IPS DF 6.9 (cell line): ENCODE measurements around the gene TPR.
"Not testable (repeated sequence)": the region's sequence is repeated elsewhere in the genome, so short reads cannot be mapped to it uniquely, and the experiment has no call there.

Experiments
- DNase-seq: peaks from one replicate; pipeline ENCODE4 v3.0.0-alpha.2; 2013; ENCODE audit warnings: low read depth, low spot score
- H3K27ac ChIP-seq: one replicate; pipeline ENCODE4 v1.5.1; 2013; ENCODE audit warnings: low read length, control low read depth
- H3K27me3 ChIP-seq: 2 replicates; pipeline ENCODE4 v1.6.1; 2013; ENCODE audit warnings: mild to moderate bottlenecking, low read length; ENCODE audit not compliant: control insufficient read depth, insufficient read depth
- H3K36me3 ChIP-seq: 2 replicates; pipeline ENCODE4 v1.6.1; 2013; ENCODE audit warnings: low read length; ENCODE audit not compliant: control insufficient read depth, insufficient read depth
- H3K4me1 ChIP-seq: 2 replicates; pipeline ENCODE4 v1.6.1; 2013; ENCODE audit warnings: low read length; ENCODE audit not compliant: control insufficient read depth, insufficient read depth
- H3K4me3 ChIP-seq: 2 replicates; pipeline ENCODE4 v1.5.1; 2013; ENCODE audit warnings: mild to moderate bottlenecking, low read length
- H3K9me3 ChIP-seq: 2 replicates; pipeline ENCODE4 v1.6.1; 2013; ENCODE audit warnings: low read length, inconsistent platforms; ENCODE audit not compliant: control insufficient read depth, insufficient read depth
- WGBS: extraction: QIAGEN DNeasy Blood & Tissue Kit; methylation state at CpG from one replicate; pipeline ENCODE4 v1.1.7; 2013; ENCODE audit warnings: mixed read lengths, missing lambda C conversion rate; ENCODE audit not compliant: insufficient read length, insufficient coverage; 5-methylcytosine and 5-hydroxymethylcytosine counted together

Gene TPR

DNA sequence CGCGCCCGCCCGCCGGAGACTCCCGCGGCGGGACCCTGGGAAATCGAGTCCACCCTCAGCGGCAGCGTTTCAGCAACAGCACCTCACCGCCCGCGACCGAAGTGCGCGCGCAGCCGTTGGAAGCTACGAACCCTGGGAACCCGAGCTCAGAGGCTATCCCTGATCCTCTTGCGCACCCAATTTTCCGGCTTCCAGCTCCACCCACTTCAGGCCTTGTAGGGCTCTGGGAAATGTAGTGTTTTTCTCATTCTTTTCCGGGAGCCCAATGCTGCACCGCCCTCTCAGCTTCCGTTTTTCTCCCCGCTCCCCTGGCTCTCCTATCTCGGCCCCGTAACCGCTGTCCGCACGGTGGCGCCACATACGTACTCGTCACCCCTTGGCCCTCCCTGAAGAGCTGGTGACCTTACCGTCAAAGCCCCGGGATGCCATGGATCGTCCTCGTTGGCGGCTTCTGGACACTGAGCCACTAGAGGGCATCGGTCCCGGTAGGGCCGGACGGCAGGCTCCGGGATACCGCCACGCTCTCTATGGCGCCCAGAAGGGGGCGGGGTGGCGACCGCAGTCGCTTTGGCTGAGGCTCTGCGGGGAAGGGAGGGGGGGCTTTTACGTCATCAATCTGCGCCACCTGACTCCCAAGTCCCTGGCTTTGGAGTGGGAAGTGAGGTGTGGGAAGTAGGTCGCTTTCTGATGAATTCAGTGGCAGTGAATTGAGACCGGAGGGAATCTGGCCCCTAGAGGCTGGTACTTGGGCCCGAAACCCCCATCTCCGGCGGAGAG lies at the start of gene TPR, which contains the start of gene ODR4:
TSS of gene TPR (minus strand) at position 102 of the 777 bp plus-strand sequence. CDS start 225 bp downstream, outside the sequence.
TSS of gene ODR4 (plus strand) at position 687 of the 777 bp plus-strand sequence. CDS start 3,948 bp downstream, outside the sequence.
- Histone ChIP-seq H3K4me1 (no peaks in the 10 kb centered on the region), H3K9me3 (no peaks in the 10 kb centered on the region), H3K27me3 (no peaks in the 10 kb centered on the region), H3K27ac (no peak within 1 kb of the TSS), H3K4me3 (peak within 1 kb of the TSS; percentile 93), H3K36me3 (no peaks in the 10 kb centered on the region; the same call in 1 of the 2 replicates)
- WGBS = no CpG with 5 or more reads among the region's 60 CpGs
- DNase-seq = peak; percentile 99

DNA sequence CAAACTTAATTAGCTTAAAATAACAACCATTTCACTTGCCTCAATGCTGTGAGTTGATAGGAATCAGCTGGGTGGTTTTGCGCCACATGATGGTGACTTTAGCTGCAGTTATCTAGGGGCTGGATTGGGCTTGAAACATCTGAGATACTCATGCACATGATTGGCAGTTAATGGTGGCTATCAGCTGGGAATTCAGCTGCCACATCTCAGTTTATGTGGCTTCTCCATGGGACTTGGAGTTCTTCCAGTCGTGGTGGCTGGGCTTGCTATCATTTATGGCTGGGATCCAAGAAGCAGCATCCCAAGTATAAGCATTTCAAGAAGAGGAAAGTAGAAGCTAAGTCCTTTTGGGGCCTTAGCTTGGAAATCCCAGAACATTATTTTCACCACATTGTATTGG lies 49.5 kb upstream of the TPR start:
- Histone ChIP-seq H3K4me1 (no peaks in the 10 kb centered on the region), H3K4me3 (no peak overlapping the region), H3K27me3 (no peaks in the 10 kb centered on the region), H3K9me3 (no peaks in the 10 kb centered on the region), H3K36me3 (no peaks in the 10 kb centered on the region), H3K27ac (no peak overlapping the region)
- WGBS = no CpG with 5 or more reads among the region's 2 CpGs
- DNase-seq = no peak

DNA sequence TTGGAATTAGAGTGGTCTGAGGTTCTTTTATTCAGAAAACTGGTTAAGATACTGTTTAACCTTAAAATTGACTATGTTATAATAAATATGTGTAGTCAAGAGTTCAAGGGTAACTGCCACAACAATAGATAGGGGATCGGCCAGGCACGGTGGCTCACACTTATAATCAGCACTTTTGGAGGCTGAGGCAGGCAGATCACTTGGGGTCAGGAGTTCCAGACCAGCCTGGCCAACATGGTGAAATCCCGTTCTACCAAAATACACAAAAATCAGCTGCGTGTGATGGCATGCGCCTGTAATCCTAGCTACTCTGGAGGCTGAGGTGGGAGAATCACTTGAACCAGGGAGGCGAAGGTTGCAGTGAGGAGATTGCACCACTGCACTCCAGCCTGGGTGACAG lies 46.4 kb upstream of the TPR start:
- Histone ChIP-seq H3K36me3 (no peaks in the 10 kb centered on the region; the same call in 1 of the 2 replicates), H3K9me3 (no peaks in the 10 kb centered on the region), H3K4me3 (no peak overlapping the region), H3K27ac (no peak overlapping the region), H3K4me1 (no peaks in the 10 kb centered on the region), H3K27me3 (no peaks in the 10 kb centered on the region)
- DNase-seq = no peak
- WGBS = no CpG with 5 or more reads among the region's 6 CpGs

DNA sequence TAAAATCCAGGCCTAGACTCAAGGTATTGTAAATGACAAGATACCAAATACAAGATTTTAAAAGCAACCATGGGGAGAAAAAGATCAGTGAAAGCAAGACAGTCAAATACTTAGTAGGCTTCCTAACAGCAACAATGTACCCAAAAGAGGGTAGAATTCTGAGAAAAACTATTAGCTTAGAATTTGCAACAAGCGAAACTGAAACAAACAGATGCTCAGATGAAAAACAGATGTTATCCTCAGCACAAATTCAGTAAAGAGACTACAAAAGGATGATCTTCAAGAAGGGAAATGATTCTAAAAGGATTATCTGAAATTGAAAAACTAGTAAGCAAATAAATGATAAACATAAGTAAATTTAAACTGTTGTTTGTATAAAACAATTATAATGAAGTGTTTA lies 45.9 kb upstream of the TPR start:
- DNase-seq = no peak
- Histone ChIP-seq H3K9me3 (no peaks in the 10 kb centered on the region), H3K36me3 (no peaks in the 10 kb centered on the region; the same call in 1 of the 2 replicates), H3K27me3 (no peaks in the 10 kb centered on the region), H3K4me1 (no peaks in the 10 kb centered on the region), H3K27ac (no peak overlapping the region), H3K4me3 (no peak overlapping the region)
- no CpG with 5 or more reads among the region's 1 CpG for WGBS

DNA sequence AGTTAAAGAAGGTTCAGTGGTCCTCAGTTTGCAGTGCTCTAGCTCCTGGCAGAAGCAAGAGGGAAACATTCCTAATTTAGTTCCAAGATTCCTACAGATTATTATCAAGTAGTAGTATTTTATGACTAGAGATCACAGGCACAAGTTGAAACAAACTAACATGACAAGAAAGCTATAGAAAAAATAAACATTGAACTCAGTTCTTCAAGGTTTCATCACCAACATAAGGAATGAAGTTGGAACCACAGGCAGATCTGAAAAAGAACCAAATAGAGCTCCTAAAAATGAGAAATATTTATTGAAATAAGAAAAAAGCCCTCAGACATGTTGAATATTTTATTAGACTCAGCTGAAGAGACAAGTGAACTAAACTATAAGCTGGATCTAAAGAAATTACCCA lies 45.3 kb upstream of the TPR start:
- no peak overlapping the region for H3K27ac ChIP-seq
- H3K36me3 ChIP-seq = no peaks in the 10 kb centered on the region; the same call in 1 of the 2 replicates
- H3K4me3 ChIP-seq = no peak overlapping the region
- H3K9me3 ChIP-seq = no peaks in the 10 kb centered on the region
- no peak for DNase-seq
- no peaks in the 10 kb centered on the region for H3K4me1 ChIP-seq
- no peaks in the 10 kb centered on the region for H3K27me3 ChIP-seq

DNA sequence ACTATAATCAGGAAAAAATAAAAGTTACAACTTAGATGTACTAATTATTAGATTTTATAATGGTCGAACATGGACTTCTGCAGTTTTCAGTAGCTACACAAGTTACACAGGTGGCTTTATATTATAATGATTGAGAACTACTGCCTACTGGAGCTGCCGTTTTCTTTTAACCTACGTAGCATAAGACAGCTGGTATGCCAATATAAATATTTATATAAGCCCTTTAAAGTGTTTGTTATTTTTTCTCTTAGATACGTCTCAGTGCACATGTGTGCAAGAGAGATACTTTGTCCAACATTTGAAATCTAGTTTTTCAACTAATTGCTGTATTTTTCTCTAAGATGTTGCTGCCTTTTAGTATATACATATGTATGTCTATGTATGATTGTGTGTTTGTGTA lies 43.5 kb upstream of the TPR start:
- DNase-seq = no peak
- H3K27me3 ChIP-seq = no peaks in the 10 kb centered on the region
- H3K9me3 ChIP-seq = no peaks in the 10 kb centered on the region
- H3K27ac ChIP-seq = no peak overlapping the region
- H3K36me3 ChIP-seq = no peaks in the 10 kb centered on the region; the same call in 1 of the 2 replicates
- WGBS = no CpG with 5 or more reads among the region's 4 CpGs
- H3K4me1 ChIP-seq = no peaks in the 10 kb centered on the region
- H3K4me3 ChIP-seq = no peak overlapping the region

DNA sequence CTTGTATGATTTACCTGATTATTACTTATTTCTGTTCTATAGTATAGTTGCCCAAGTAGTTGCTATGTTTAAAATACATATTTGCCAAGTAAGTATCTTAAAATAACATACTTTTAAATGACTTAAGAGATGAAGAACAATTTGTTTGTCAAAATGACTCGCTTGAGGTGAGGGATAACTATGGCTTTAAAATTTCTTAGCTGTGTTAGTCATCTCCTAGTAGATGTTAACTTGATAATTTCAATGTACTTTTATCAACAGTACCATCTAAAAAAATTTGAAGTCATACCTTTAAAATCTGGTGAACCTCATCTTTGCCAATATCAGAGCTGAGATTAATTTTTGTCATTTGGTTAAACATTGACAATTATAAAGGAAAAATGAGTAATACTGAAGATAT lies 38.3 kb upstream of the TPR start:
- Histone ChIP-seq H3K4me1 (no peaks in the 10 kb centered on the region), H3K4me3 (no peak overlapping the region), H3K9me3 (no peaks in the 10 kb centered on the region), H3K27me3 (no peaks in the 10 kb centered on the region), H3K36me3 (no peaks in the 10 kb centered on the region), H3K27ac (no peak overlapping the region)
- WGBS = no CpG with 5 or more reads among the region's 1 CpG
- DNase-seq = no peak

DNA sequence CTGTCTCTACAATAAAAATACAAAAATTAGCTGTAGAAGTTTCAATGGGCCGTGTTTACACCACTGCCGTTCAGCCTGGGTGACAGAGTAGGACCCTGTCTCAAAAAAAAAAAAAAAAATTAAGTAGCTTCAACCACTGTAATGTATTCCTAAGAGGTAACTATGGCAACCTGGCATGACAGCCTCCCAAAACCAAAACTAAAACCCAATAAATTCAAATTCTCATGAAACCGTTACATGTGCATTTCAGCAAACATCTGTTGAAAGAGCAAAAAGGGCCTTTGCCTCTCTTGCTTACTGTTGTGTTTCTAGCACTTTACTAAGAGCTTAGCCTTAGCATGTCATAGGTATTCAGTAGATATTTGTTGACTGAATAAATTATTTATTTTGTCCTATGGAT lies 34.0 kb upstream of the TPR start:
- H3K27me3 ChIP-seq = no peaks in the 10 kb centered on the region
- H3K9me3 ChIP-seq = no peaks in the 10 kb centered on the region
- no peak for DNase-seq
- H3K27ac ChIP-seq = no peak overlapping the region
- H3K4me1 ChIP-seq = no peaks in the 10 kb centered on the region
- no CpG with 5 or more reads among the region's 3 CpGs for WGBS
- no peaks in the 10 kb centered on the region for H3K36me3 ChIP-seq
- H3K4me3 ChIP-seq = no peak overlapping the region

DNA sequence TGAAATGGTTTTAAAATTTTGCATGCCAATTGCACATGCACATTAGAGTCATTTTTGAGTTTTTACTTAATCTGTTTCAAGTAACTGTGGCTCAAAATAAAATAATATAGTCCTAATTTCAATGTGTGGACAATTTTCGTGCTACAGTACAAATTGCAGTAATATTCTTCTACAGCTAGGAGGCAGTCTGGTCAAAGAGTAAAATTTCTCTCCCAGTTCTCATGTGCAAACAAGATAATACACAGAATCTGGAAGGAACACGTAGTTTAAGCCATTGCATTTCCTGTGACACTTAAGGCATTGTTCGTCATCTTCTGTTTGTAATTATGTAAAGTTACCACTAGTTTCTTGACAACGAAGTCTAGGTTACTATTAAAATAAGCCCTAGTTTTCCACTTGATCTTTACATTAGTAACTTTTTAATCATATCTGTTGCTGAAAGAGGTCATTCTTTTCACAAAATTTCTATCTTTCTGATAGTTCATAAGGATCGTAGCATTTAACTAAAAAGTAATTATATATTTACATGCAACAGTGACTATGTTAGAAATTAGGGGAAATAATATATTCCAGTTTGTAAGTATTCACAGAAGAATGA lies 29.5 kb upstream of the TPR start:
- no peaks in the 10 kb centered on the region for H3K9me3 ChIP-seq
- no CpG with 5 or more reads among the region's 5 CpGs for WGBS
- H3K27me3 ChIP-seq = no peaks in the 10 kb centered on the region
- H3K27ac ChIP-seq = no peak overlapping the region
- H3K4me3 ChIP-seq = no peak overlapping the region
- no peaks in the 10 kb centered on the region; the same call in 1 of the 2 replicates for H3K36me3 ChIP-seq
- no peaks in the 10 kb centered on the region for H3K4me1 ChIP-seq
- DNase-seq = no peak

DNA sequence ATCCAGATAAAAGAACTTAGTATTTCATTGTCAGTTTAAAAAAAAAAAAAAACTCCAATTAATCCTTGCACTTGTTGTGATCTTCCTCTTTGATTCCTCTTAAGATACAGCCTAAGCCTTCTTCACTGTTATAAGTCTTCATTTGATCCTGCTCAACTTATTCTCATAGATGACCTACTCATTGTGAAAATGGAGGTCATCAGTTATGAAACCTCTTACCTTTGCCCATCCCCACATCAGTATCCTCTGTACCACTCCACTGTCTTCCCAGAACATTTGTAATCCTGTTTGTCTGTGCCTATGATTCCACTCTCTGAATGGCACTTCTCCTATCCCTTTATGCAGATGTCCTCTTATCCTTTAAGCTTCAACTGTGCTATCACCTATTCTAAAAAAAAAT lies 28.6 kb upstream of the TPR start:
- no peaks in the 10 kb centered on the region for H3K9me3 ChIP-seq
- H3K36me3 ChIP-seq = no peaks in the 10 kb centered on the region; the same call in 1 of the 2 replicates
- H3K4me1 ChIP-seq = no peaks in the 10 kb centered on the region
- no peak for DNase-seq
- H3K27ac ChIP-seq = no peak overlapping the region
- H3K4me3 ChIP-seq = no peak overlapping the region
- no peaks in the 10 kb centered on the region for H3K27me3 ChIP-seq

DNA sequence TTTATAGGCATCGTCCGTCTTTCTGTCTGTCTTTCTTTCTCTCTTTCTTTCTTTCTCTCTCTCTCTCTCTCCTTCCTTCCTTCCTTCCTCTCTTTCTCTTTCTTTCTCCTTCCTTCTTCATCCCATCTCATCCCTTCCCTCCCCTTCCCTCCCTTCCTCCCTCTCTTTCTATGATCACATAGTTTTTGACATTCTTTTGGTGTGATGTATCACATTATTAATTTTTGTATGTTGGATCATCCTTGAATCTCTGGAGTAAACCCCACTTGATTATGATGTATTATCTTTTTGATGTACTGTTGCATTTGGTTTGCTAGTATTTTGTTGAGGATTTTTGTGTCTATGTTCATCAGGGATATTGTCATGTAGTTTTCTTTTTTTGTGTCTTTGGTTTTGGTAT lies 26.4 kb upstream of the TPR start:
- not testable (repeated sequence) for H3K4me1 ChIP-seq, H3K36me3 ChIP-seq, H3K4me3 ChIP-seq, H3K27me3 ChIP-seq, H3K27ac ChIP-seq, H3K9me3 ChIP-seq, DNase-seq
- no CpG with 5 or more reads among the region's 2 CpGs for WGBS
